GM23338 (cell line): ENCODE results near the gene RPLP2. TPM values are rescaled to one million over a fixed set of nuclear protein-coding genes. Genes with fewer than 3 reads are reported as not detected.

Source experiments
- ATAC-seq: fragments of 200-7000 bp; cut with Tn5 transposase; 3 replicates; pipeline ENCODE4 v1.9.1; 2020
- DNase-seq: peaks from one replicate; pipeline ENCODE4 v3.0.0-alpha.2; 2015; ENCODE audit warnings: low spot score
- H2AFZ ChIP-seq: fragments of 200-600 bp; sonication (generic); 2 replicates; pipeline ENCODE4 v1.8.0; 2016; ENCODE audit warnings: antibody characterized with exemption, mild to moderate bottlenecking, moderate library complexity
- H3F3A ChIP-seq: fragments of 200-600 bp; sonication (generic); replicated peaks from 2 replicates; pipeline ENCODE4 v1.8.0; 2017; ENCODE audit warnings: antibody characterized with exemption, mixed run types, low read depth
- H3K27ac ChIP-seq: fragments of 200-600 bp; sonication (generic); 2 replicates; pipeline ENCODE4 v1.6.1; 2016; ENCODE audit warnings: low read depth
- H3K27me3 ChIP-seq: fragments of 200-600 bp; sonication (generic); 2 replicates; pipeline ENCODE4 v1.8.0; 2016; ENCODE audit warnings: mild to moderate bottlenecking, mixed run types, moderate library complexity; ENCODE audit not compliant: insufficient read depth
- H3K36me3 ChIP-seq: fragments of 200-600 bp; sonication (generic); 2 replicates; pipeline ENCODE4 v1.8.0; 2016; ENCODE audit warnings: mild to moderate bottlenecking; ENCODE audit not compliant: insufficient read depth
- H3K4me1 ChIP-seq: fragments of 200-600 bp; sonication (generic); 2 replicates; pipeline ENCODE4 v1.8.0; 2016; ENCODE audit warnings: mild to moderate bottlenecking, moderate library complexity; ENCODE audit not compliant: insufficient read depth
- H3K4me2 ChIP-seq: fragments of 200-600 bp; sonication (generic); 2 replicates; pipeline ENCODE4 v1.7.1; 2017; ENCODE audit warnings: mixed run types
- H3K4me3 ChIP-seq: fragments of 200-600 bp; sonication (generic); 2 replicates; pipeline ENCODE4 v1.6.1; 2016; ENCODE audit warnings: mixed run types
- H3K79me2 ChIP-seq: fragments of 200-600 bp; sonication (generic); replicated peaks from 2 replicates; pipeline ENCODE4 v1.8.0; 2017; ENCODE audit warnings: mild to moderate bottlenecking; ENCODE audit not compliant: insufficient read depth
- H3K9me2 ChIP-seq: fragments of 200-600 bp; sonication (generic); 2 replicates; pipeline ENCODE4 v1.8.0; 2017; ENCODE audit not compliant: insufficient read depth
- H4K20me1 ChIP-seq: fragments of 200-600 bp; sonication (generic); replicated peaks from 2 replicates; pipeline ENCODE4 v1.8.0; 2017; ENCODE audit warnings: mild to moderate bottlenecking; ENCODE audit not compliant: insufficient read depth
- H3K27ac Mint-ChIP-seq: 2 replicates; pipeline ENCODE4 v1.8.0; 2020; ENCODE audit warnings: inconsistent platforms, mild to moderate bottlenecking, moderate library complexity, mixed read lengths
- H3K27me3 Mint-ChIP-seq: 3 replicates; pipeline ENCODE4 v1.8.0; 2022; ENCODE audit warnings: low read depth, mild to moderate bottlenecking, moderate library complexity, mixed read lengths, inconsistent platforms; ENCODE audit not compliant: insufficient read depth, poor library complexity
- H3K36me3 Mint-ChIP-seq: 3 replicates; pipeline ENCODE4 v1.8.0; 2021; ENCODE audit warnings: low read depth, mild to moderate bottlenecking, inconsistent platforms, moderate library complexity, mixed read lengths
- H3K4me1 Mint-ChIP-seq: 3 replicates; pipeline ENCODE4 v1.8.0; 2020; ENCODE audit warnings: mild to moderate bottlenecking, inconsistent platforms, mixed read lengths
- H3K4me3 Mint-ChIP-seq: 3 replicates; pipeline ENCODE4 v1.8.0; 2021; ENCODE audit warnings: moderate library complexity, mild to moderate bottlenecking, inconsistent platforms, mixed read lengths
- H3K9me3 Mint-ChIP-seq: 3 replicates; pipeline ENCODE4 v1.8.0; 2020; ENCODE audit warnings: moderate library complexity, mild to moderate bottlenecking, inconsistent platforms, mixed read lengths
- CREB1 ChIP-seq: fragments of 250-450 bp; sonication (Bioruptor Pico); IDR thresholded peaks from 2 replicates; pipeline ENCODE4 v1.5.0; 2020; ENCODE audit warnings: low read depth, mild to moderate bottlenecking, moderate library complexity
- ETS1 ChIP-seq: IDR thresholded peaks from 2 replicates; pipeline ENCODE4 v1.6.1; 2016; ENCODE audit warnings: antibody characterized with exemption
- EZH2 ChIP-seq: fragments of 200-600 bp; sonication (generic); IDR thresholded peaks from one replicate; pipeline ENCODE4 v1.8.0; 2017; ENCODE audit warnings: antibody characterized with exemption, mild to moderate bottlenecking, low read depth; ENCODE audit not compliant: unreplicated experiment
- EZH2phosphoT487 ChIP-seq: fragments of 200-600 bp; sonication (generic); IDR thresholded peaks from one replicate; pipeline ENCODE4 v1.8.1; 2018; ENCODE audit warnings: antibody characterized with exemption; ENCODE audit not compliant: unreplicated experiment
- JUNB ChIP-seq: IDR thresholded peaks from one replicate; pipeline ENCODE4 v1.6.1; 2016; ENCODE audit warnings: antibody characterized with exemption; ENCODE audit not compliant: unreplicated experiment
- NANOG ChIP-seq: IDR thresholded peaks from 2 replicates; pipeline ENCODE4 v1.6.1; 2016; ENCODE audit warnings: antibody characterized with exemption, borderline replicate concordance
- POLR2AphosphoS5 ChIP-seq: IDR thresholded peaks from 2 replicates; pipeline ENCODE4 v1.6.1; 2016; ENCODE audit warnings: antibody characterized with exemption, low read depth
- STAT1 ChIP-seq: IDR thresholded peaks from one replicate; pipeline ENCODE4 v1.6.1; 2016; ENCODE audit warnings: antibody characterized with exemption; ENCODE audit not compliant: unreplicated experiment
- ZNF114 ChIP-seq: fragments of 250-450 bp; sonication (Bioruptor Pico); IDR thresholded peaks from 2 replicates; pipeline ENCODE4 v1.5.0; 2020; ENCODE audit warnings: mild to moderate bottlenecking, moderate library complexity
- ZNF331 ChIP-seq: fragments of 250-450 bp; sonication (Bioruptor Pico); IDR thresholded peaks from 2 replicates; pipeline ENCODE4 v1.5.0; 2020; ENCODE audit warnings: low read depth, mild to moderate bottlenecking, moderate library complexity
- polyA plus RNA-seq: library from polyadenylated mRNA; unstranded; fragments of >200 nt; fragmentation: Nextera tagmentation; extraction: Ambion mirVana; gene quantifications from 2 replicates; pipeline ENCODE4 v1.2.1, GENCODE V29; 2016
- total RNA-seq: library from RNA; depleted of rRNA; stranded (reverse); fragments of >200 nt; shearing (Covaris generic); gene quantifications from 2 replicates; pipeline ENCODE4 v1.2.3, GENCODE V29; 2014
- TF ChIP-seq, protein P1 (sequence below): IDR thresholded peaks from one replicate; pipeline ENCODE4 v1.6.1; 2018; ENCODE audit warnings: antibody characterized with exemption; ENCODE audit not compliant: unreplicated experiment
- TF ChIP-seq, protein P2 (sequence below), 2 experiments: fragments of 200-600 bp in 1 of 2; sonication (generic) in 1 of 2; conservative IDR thresholded peaks; 2 replicates each; pipeline versions ENCODE4 v1.5.1 to v1.6.1; 2016 to 2017; ENCODE audit warnings: antibody characterized with exemption in 2 of 2, low read depth in 2 of 2, mild to moderate bottlenecking in 2 of 2, moderate library complexity in 1 of 2
- TF ChIP-seq, protein P3 (sequence below): fragments of 250-450 bp; sonication (Bioruptor Pico); IDR thresholded peaks from 2 replicates; pipeline ENCODE4 v1.5.0; 2020; ENCODE audit warnings: mild to moderate bottlenecking, moderate library complexity

Gene RPLP2
- total and polyA plus RNA-seq, 2 experiments from 2014 or later, result 518 to 1,782 TPM

- DNase-seq, result no peak
- Mint-ChIP-seq H3K4me3 (peak overlapping the region; percentile 87; the same call in 2 of the 3 replicates), H3K36me3 (peaks cover 20% of the 10 kb centered on the region), H3K4me1 (peaks cover 15% of the 10 kb centered on the region), H3K9me3 (no peaks in the 10 kb centered on the region), H3K27ac (no peak overlapping the region), H3K27me3 (peaks cover 14% of the 10 kb centered on the region)
- Histone ChIP-seq H2AFZ (no peak overlapping the region), H3K27me3 (no peaks in the 10 kb centered on the region), H3K27ac (no peak overlapping the region), H3F3A (peaks cover 4% of the 10 kb centered on the region; the same call in 1 of the 2 replicates), H3K9me2 (no peaks in the 10 kb centered on the region), H3K4me2 (peak overlapping the region; percentile 90), H3K4me3 (no peak overlapping the region), H3K36me3 (no peaks in the 10 kb centered on the region; the same call in 1 of the 2 replicates), H4K20me1 (peaks cover 24% of the 10 kb centered on the region), H3K79me2 (peaks cover 43% of the 10 kb centered on the region), H3K4me1 (peaks cover 11% of the 10 kb centered on the region; the same call in 1 of the 2 replicates)
- ATAC-seq, result no peak
- TF ChIP-seq EZH2phosphoT487, result no peak
- TF ChIP-seq, protein P1, sequence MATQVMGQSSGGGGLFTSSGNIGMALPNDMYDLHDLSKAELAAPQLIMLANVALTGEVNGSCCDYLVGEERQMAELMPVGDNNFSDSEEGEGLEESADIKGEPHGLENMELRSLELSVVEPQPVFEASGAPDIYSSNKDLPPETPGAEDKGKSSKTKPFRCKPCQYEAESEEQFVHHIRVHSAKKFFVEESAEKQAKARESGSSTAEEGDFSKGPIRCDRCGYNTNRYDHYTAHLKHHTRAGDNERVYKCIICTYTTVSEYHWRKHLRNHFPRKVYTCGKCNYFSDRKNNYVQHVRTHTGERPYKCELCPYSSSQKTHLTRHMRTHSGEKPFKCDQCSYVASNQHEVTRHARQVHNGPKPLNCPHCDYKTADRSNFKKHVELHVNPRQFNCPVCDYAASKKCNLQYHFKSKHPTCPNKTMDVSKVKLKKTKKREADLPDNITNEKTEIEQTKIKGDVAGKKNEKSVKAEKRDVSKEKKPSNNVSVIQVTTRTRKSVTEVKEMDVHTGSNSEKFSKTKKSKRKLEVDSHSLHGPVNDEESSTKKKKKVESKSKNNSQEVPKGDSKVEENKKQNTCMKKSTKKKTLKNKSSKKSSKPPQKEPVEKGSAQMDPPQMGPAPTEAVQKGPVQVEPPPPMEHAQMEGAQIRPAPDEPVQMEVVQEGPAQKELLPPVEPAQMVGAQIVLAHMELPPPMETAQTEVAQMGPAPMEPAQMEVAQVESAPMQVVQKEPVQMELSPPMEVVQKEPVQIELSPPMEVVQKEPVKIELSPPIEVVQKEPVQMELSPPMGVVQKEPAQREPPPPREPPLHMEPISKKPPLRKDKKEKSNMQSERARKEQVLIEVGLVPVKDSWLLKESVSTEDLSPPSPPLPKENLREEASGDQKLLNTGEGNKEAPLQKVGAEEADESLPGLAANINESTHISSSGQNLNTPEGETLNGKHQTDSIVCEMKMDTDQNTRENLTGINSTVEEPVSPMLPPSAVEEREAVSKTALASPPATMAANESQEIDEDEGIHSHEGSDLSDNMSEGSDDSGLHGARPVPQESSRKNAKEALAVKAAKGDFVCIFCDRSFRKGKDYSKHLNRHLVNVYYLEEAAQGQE, result no peak
- no peak for TF ChIP-seq CREB1 (CRISPR knock-in tag)
- no peak for TF ChIP-seq NANOG
- no peak for TF ChIP-seq POLR2AphosphoS5
- TF ChIP-seq STAT1, result no peak
- TF ChIP-seq, protein P2, sequence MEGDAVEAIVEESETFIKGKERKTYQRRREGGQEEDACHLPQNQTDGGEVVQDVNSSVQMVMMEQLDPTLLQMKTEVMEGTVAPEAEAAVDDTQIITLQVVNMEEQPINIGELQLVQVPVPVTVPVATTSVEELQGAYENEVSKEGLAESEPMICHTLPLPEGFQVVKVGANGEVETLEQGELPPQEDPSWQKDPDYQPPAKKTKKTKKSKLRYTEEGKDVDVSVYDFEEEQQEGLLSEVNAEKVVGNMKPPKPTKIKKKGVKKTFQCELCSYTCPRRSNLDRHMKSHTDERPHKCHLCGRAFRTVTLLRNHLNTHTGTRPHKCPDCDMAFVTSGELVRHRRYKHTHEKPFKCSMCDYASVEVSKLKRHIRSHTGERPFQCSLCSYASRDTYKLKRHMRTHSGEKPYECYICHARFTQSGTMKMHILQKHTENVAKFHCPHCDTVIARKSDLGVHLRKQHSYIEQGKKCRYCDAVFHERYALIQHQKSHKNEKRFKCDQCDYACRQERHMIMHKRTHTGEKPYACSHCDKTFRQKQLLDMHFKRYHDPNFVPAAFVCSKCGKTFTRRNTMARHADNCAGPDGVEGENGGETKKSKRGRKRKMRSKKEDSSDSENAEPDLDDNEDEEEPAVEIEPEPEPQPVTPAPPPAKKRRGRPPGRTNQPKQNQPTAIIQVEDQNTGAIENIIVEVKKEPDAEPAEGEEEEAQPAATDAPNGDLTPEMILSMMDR (conservative IDR thresholded peaks at IDR 0.05; ENCODE audit: low read depth in 2 of 2), result no peak
- TF ChIP-seq, protein P3, sequence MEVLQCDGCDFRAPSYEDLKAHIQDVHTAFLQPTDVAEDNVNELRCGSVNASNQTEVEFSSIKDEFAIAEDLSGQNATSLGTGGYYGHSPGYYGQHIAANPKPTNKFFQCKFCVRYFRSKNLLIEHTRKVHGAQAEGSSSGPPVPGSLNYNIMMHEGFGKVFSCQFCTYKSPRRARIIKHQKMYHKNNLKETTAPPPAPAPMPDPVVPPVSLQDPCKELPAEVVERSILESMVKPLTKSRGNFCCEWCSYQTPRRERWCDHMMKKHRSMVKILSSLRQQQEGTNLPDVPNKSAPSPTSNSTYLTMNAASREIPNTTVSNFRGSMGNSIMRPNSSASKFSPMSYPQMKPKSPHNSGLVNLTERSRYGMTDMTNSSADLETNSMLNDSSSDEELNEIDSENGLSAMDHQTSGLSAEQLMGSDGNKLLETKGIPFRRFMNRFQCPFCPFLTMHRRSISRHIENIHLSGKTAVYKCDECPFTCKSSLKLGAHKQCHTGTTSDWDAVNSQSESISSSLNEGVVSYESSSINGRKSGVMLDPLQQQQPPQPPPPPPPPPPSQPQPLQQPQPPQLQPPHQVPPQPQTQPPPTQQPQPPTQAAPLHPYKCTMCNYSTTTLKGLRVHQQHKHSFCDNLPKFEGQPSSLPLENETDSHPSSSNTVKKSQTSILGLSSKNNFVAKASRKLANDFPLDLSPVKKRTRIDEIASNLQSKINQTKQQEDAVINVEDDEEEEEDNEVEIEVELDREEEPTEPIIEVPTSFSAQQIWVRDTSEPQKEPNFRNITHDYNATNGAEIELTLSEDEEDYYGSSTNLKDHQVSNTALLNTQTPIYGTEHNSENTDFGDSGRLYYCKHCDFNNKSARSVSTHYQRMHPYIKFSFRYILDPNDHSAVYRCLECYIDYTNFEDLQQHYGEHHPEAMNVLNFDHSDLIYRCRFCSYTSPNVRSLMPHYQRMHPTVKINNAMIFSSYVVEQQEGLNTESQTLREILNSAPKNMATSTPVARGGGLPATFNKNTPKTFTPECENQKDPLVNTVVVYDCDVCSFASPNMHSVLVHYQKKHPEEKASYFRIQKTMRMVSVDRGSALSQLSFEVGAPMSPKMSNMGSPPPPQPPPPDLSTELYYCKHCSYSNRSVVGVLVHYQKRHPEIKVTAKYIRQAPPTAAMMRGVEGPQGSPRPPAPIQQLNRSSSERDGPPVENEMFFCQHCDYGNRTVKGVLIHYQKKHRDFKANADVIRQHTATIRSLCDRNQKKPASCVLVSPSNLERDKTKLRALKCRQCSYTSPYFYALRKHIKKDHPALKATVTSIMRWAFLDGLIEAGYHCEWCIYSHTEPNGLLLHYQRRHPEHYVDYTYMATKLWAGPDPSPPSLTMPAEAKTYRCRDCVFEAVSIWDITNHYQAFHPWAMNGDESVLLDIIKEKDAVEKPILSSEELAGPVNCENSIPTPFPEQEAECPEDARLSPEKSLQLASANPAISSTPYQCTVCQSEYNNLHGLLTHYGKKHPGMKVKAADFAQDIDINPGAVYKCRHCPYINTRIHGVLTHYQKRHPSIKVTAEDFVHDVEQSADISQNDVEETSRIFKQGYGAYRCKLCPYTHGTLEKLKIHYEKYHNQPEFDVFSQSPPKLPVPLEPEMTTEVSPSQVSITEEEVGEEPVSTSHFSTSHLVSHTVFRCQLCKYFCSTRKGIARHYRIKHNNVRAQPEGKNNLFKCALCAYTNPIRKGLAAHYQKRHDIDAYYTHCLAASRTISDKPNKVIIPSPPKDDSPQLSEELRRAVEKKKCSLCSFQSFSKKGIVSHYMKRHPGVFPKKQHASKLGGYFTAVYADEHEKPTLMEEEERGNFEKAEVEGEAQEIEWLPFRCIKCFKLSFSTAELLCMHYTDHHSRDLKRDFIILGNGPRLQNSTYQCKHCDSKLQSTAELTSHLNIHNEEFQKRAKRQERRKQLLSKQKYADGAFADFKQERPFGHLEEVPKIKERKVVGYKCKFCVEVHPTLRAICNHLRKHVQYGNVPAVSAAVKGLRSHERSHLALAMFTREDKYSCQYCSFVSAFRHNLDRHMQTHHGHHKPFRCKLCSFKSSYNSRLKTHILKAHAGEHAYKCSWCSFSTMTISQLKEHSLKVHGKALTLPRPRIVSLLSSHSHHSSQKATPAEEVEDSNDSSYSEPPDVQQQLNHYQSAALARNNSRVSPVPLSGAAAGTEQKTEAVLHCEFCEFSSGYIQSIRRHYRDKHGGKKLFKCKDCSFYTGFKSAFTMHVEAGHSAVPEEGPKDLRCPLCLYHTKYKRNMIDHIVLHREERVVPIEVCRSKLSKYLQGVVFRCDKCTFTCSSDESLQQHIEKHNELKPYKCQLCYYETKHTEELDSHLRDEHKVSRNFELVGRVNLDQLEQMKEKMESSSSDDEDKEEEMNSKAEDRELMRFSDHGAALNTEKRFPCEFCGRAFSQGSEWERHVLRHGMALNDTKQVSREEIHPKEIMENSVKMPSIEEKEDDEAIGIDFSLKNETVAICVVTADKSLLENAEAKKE (CRISPR knock-in tag), result no peak
- no peak for TF ChIP-seq EZH2
- no peak for TF ChIP-seq JUNB
- no peak for TF ChIP-seq ZNF114 (CRISPR knock-in tag)
- TF ChIP-seq ETS1, result no peak
- TF ChIP-seq ZNF331 (CRISPR knock-in tag), result no peak
Measured at GRCh38 chr11:774873-775592, 34.7 kb upstream of the RPLP2 start.
